Motor neuron (in vitro differentiated cells): Measurements from ENCODE around the gene GABRA5. TPM values are rescaled to one million over a fixed set of nuclear protein-coding genes. Genes with fewer than 3 reads are reported as not detected.

Experiments used
- ATAC-seq, 8 experiments: fragments of 200-7000 bp; cut with Tn5 transposase; replicated peaks in 6 of 8; 2 replicates each; pipeline ENCODE4 v1.8.0; 2021; ENCODE audit warnings: mild to moderate bottlenecking in 8 of 8, moderate library complexity in 8 of 8
- H3K27ac ChIP-seq, 2 donors: fragments of 250-450 bp; sonication (Bioruptor Pico); 2 replicates each; pipeline ENCODE4 v1.9.0; 2021; ENCODE audit warnings: antibody characterized with exemption in 2 of 2, mild to moderate bottlenecking in 2 of 2, moderate library complexity in 1 of 2
- H3K4me1 ChIP-seq, 2 donors: fragments of 250-450 bp; sonication (Bioruptor Pico); replicated peaks in 1 of 2; 2 replicates each; pipeline ENCODE4 v1.6.1; 2021; ENCODE audit warnings: antibody characterized with exemption in 2 of 2, mild to moderate bottlenecking in 2 of 2, moderate library complexity in 1 of 2
- H3K4me3 ChIP-seq, 5 donors: fragments of 250-450 bp; sonication (Bioruptor Pico); 2 replicates each; pipeline ENCODE4 v1.9.0; 2021; ENCODE audit warnings: antibody characterized with exemption in 5 of 5, mild to moderate bottlenecking in 5 of 5, moderate library complexity in 4 of 5
- WGBS, 10 experiments: fragments of 450-650 bp; shearing (Covaris generic); methylation state at CpG; one replicate each; pipeline ENCODE4 v1.0.0; 2022; 5-methylcytosine and 5-hydroxymethylcytosine counted together
- in situ Hi-C, 9 experiments: fragments of 400-800 bp; cut with MboI; loops; one replicate each; pipeline ENCODE4 v1.15.0; 2021; ENCODE audit warnings: low sequenced_read_pairs in 9 of 9, low pct_unique_long_range_greater_than_20kb in 2 of 9; ENCODE audit not compliant: unreplicated experiment in 9 of 9
- total RNA-seq, 8 experiments: library from RNA; unstranded; fragments of 300-600 nt; gene quantifications; 2 replicates each; pipeline versions ENCODE4 v1.2.3 to v1.2.4, GENCODE V29; 2022

GABRA5 gene
- total RNA-seq, 8 experiments from 2014 or later, result 0.70 to 20.4 (median 6.5) TPM; not detected in 2

DNA sequence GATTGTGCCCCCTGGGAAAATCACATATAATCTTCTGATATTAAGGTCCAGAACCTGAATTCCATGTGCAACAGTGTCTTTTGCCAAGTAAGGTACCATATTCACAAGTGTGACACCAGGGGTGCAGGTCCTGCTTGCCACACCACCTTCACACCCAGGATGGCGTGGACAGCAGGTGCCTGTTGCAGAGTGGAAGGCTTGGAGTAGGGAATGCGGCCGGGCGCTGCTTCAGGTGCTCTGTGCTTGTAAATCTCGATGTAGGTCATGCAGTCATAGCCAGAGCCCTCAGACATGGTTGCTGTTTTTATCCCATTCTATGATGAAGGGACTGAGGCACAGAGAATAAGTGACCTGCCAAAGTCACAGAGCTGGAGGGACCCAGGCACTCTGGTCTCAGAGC is 69.6 kb downstream of the GABRA5 start:
- ATAC-seq, result no peak
- WGBS, 10 experiments, result 0 to 89% (median 49%) methylated on average over 1 to 4 of the region's 5 CpGs; no CpG with 5 or more reads in 6 of the 10 experiments

DNA sequence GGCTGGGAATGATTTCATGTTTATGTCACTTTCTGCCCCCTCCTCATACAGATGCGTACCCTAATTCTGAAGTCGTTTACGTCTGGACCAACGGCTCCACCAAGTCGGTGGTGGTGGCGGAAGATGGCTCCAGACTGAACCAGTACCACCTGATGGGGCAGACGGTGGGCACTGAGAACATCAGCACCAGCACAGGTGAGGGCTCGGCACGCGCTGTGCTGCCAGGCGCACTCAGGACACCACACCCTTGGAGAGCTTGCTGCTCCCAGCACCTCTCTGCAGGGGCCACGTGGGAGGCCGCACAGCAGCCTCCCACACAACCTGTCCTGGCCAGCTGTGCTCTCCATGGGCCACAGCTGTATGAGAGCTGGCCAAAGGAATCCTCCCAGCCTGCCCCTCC is 70.3 kb downstream of the GABRA5 start:
- H3K4me1 ChIP-seq, result peaks cover 5 to 8% of the 10 kb centered on the region in 2 donors
- no peak for ATAC-seq
- H3K27ac ChIP-seq, result no peak overlapping the region
- WGBS, 10 experiments, result 73 to 100% (median 91%) methylated on average over 1 to 6 of the region's 13 CpGs; no CpG with 5 or more reads in 4 of the 10 experiments
- H3K4me3 ChIP-seq, result no peak overlapping the region
- in situ Hi-C loops, result no loop called here

More for the DNA sequence above, 69.6 kb downstream of the GABRA5 start:
- no peak overlapping the region for H3K27ac ChIP-seq
- peaks cover 5 to 8% of the 10 kb centered on the region in 2 donors for H3K4me1 ChIP-seq
- in situ Hi-C loops, result no loop called here
- H3K4me3 ChIP-seq, result no peak overlapping the region

GRCh38 chr15:26939398-26939797 is 72.5 kb downstream of the GABRA5 start:
- in situ Hi-C loops, result no loop called here
- Histone ChIP-seq H3K27ac (no peak overlapping the region), H3K4me3 (no peak overlapping the region), H3K4me1 (peaks cover 5 to 8% of the 10 kb centered on the region in 2 donors)
- WGBS, 10 experiments, result 63 to 100% (median 88%) methylated on average over 1 to 4 of the region's 5 CpGs; no CpG with 5 or more reads in 4 of the 10 experiments
- no peak for ATAC-seq

DNA sequence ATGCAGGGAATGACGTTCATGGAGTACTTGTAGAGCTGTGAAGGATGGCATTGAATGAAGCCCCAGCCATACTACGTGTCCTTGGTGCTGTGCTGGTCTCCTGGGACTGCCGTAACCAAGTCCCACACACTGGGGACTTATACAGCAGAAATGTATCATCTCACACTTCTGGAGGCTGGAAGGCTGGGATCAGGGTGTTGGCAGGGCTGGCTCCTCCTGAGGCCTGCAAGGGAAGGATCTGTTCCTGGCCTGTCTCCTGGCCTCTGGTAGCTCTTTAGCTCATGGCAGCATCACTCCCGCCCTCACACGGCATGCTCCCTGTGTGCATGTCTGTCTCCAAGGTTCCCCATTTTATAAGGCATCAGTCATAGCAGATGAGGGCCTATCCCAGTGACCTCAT is 74.6 kb downstream of the GABRA5 start:
- in situ Hi-C loops, result no loop called here
- H3K27ac ChIP-seq, result no peak overlapping the region
- peaks cover 0 to 5% of the 10 kb centered on the region in 2 donors for H3K4me1 ChIP-seq
- ATAC-seq, result peak in 1 of 8 experiments; percentile 77
- no peak overlapping the region for H3K4me3 ChIP-seq
- WGBS, 10 experiments, result 0 to 100% (median 84%) methylated on average over 1 to 3 of the region's 5 CpGs; no CpG with 5 or more reads in 6 of the 10 experiments

- 7 to 87% (median 58%) methylated on average over 2 to 6 of the region's 8 CpGs; no CpG with 5 or more reads in 3 of the 10 experiments for WGBS, 10 experiments
- in situ Hi-C loops, result no loop called here
- ATAC-seq, result no peak
- no peak overlapping the region for H3K27ac ChIP-seq
- H3K4me3 ChIP-seq, result no peak overlapping the region
- H3K4me1 ChIP-seq, result peaks cover 0 to 5% of the 10 kb centered on the region in 2 donors
Measured at GRCh38 chr15:26943866-26944265, 77.0 kb downstream of the GABRA5 start.

- Histone ChIP-seq H3K4me1 (peaks cover 0 to 5% of the 10 kb centered on the region in 2 donors), H3K27ac (no peak overlapping the region), H3K4me3 (no peak overlapping the region)
- in situ Hi-C loops, result no loop called here
- WGBS, 10 experiments, result 52 to 100% (median 84%) methylated on average over 1 to 8 of the region's 13 CpGs; no CpG with 5 or more reads in 2 of the 10 experiments
- no peak for ATAC-seq
Measured at GRCh38 chr15:26945046-26945445, 78.2 kb downstream of the GABRA5 start.

DNA sequence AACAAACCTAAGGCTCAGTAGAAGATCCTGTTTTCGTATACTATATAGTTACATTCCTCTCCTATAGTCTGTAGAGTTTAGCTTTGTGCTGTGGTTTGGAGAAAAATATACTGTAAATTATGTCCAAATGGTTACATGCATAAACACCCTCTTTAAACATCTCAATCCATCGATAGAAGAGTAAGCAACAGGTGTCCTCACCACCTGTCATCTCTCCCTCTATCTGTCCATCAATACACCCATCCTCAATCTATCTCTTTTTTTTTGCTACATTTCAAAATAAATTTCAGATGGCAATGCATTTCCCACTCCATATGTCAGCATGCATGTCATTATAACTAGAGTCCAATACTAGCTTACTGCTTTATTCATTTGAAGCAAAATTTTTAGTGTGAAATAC is 83.1 kb downstream of the GABRA5 start:
- no peaks in the 10 kb centered on the region for H3K4me1 ChIP-seq
- H3K4me3 ChIP-seq, result no peak overlapping the region
- 0 to 96% (median 85%) methylated on average over 1 to 2 of the region's 2 CpGs for WGBS, 10 experiments
- no peak overlapping the region for H3K27ac ChIP-seq
- in situ Hi-C loops, result no loop called here
- no peak for ATAC-seq

GRCh38 chr15:26954403-26954802 is 87.5 kb downstream of the GABRA5 start:
- Histone ChIP-seq H3K4me1 (no peaks in the 10 kb centered on the region), H3K27ac (no peak overlapping the region), H3K4me3 (no peak overlapping the region)
- 0 to 80% (median 50%) methylated on average over 1 to 2 of the region's 2 CpGs; no CpG with 5 or more reads in 2 of the 10 experiments for WGBS, 10 experiments
- ATAC-seq, result no peak
- in situ Hi-C loops, result no loop called here

GRCh38 chr15:26967719-26968269 is 100.9 kb downstream of the GABRA5 start:
- peak in 4 of 8 experiments; percentile 11 to 36 (median 24) for ATAC-seq
- WGBS, 10 experiments, result 0 to 23% (median 13%) methylated on average over 1 to 14 of the region's 48 CpGs; no CpG with 5 or more reads in 5 of the 10 experiments
- Histone ChIP-seq H3K27ac (peak overlapping the region in 1 of 2 donors; percentile 45), H3K4me1 (peaks cover 0 to 2% of the 10 kb centered on the region in 2 donors), H3K4me3 (peak overlapping the region; percentile 22 to 36 (median 30))
- in situ Hi-C loops, result no loop called here

- in situ Hi-C loops, result no loop called here
- H3K4me1 ChIP-seq, result peaks cover 0 to 2% of the 10 kb centered on the region in 2 donors
- 0 to 78% (median 57%) methylated on average over 1 to 2 of the region's 2 CpGs; no CpG with 5 or more reads in 1 of the 10 experiments for WGBS, 10 experiments
Measured at GRCh38 chr15:26968806-26969205, 101.9 kb downstream of the GABRA5 start.

DNA sequence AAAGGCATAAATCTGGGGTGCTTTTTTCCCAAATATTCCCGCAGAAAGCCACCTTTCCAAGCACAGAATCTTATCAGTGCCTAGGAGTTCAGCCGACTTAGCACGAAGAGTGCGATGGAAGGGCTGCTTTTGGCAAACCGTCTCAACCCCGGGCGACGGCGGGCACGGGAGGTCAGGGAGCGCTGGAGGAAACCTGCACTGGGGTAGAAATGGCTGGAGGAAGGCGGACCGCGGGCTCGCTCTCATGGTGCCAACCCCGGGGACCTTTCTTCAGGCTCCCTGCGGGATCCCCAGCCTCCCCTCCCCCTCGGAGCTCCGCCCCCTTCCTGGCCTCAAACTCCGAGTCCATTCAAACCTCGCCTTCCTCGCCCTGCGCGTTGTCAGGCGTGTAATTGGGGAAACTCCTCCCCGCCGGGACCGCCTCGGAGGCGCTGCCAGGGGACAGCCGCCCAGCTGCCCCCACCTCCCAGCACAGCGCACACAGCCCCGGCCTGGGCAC is 103.9 kb downstream of the GABRA5 start, which contains the start of gene GABRG3:
Gene GABRG3 (plus strand): TSS at position 470 of the 499 bp plus-strand sequence.
- peak within 1 kb of the TSS; percentile 49 to 64 (median 51) for H3K4me3 ChIP-seq
- no peak within 1 kb of the TSS for H3K27ac ChIP-seq
- peak in 6 of 8 experiments; percentile 57 to 89 (median 80) for ATAC-seq
- peaks cover 0 to 2% of the 10 kb centered on the region in 2 donors for H3K4me1 ChIP-seq
- in situ Hi-C loops, result no loop called here
- WGBS, 10 experiments, result 0 to 60% (median 6%) methylated on average over 1 to 11 of the region's 33 CpGs; no CpG with 5 or more reads in 5 of the 10 experiments

More at GRCh38 chr15:26968806-26969205, 101.9 kb downstream of the GABRA5 start:
- ATAC-seq, result no peak
- Histone ChIP-seq H3K27ac (no peak overlapping the region), H3K4me3 (no peak overlapping the region)

GRCh38 chr15:26971271-26972018 is 104.6 kb downstream of the GABRA5 start:
- peak in 5 of 8 experiments; percentile 68 to 75 (median 73) for ATAC-seq
- Histone ChIP-seq H3K4me1 (peaks cover 0 to 2% of the 10 kb centered on the region in 2 donors), H3K4me3 (peak overlapping the region; percentile 49 to 64 (median 51)), H3K27ac (no peak overlapping the region)
- in situ Hi-C loops, result no loop called here
- WGBS, 10 experiments, result 0 to 70% (median 15%) methylated on average over 1 to 5 of the region's 72 CpGs; no CpG with 5 or more reads in 3 of the 10 experiments

DNA sequence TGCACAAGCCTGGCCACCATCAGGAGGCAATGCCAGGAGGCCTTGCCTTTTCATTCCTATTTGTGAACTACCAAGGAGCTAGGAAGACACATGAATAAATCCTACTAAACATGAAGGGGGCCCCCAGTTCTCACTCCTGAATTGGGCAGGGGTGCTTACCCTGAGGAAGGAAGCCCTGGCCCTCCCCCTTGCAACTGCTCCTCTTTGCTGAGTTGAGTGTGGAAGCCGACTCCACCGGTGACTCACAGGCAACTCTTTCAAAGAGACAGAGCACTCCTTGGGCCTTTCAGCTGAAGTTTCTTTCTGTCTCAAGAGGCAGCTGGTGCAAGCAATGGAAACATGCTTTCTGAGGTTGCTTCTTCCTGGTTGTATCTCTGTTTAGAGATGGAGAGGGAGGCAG is 105.8 kb downstream of the GABRA5 start:
- H3K4me3 ChIP-seq, result no peak overlapping the region
- H3K27ac ChIP-seq, result no peak overlapping the region
- no peak for ATAC-seq
- WGBS, 10 experiments, result 8 to 48% (median 40%) methylated on average over 1 to 2 of the region's 2 CpGs; no CpG with 5 or more reads in 5 of the 10 experiments
- in situ Hi-C loops, result no loop called here
- H3K4me1 ChIP-seq, result peaks cover 0 to 2% of the 10 kb centered on the region in 2 donors
